Smooth muscle cell (in vitro differentiated cells): ENCODE measurements around the gene HOXD1. TPM values are rescaled to one million over a fixed set of nuclear protein-coding genes. Genes with fewer than 3 reads are reported as not detected.
A peak's percentile ranks its signal among the peaks of the same experiment; 100 is the strongest.

Source experiments
- DNase-seq: peaks from one replicate; lab custom pipeline; 2025; ENCODE audit not compliant: unreplicated experiment; lab: John Stamatoyannopoulos, UW
- H2AFZ ChIP-seq: fragments of 200-600 bp; sonication (generic); 2 replicates; pipeline ENCODE4 v1.6.0; 2016; ENCODE audit warnings: antibody characterized with exemption, low read depth, mild to moderate bottlenecking
- H3F3A ChIP-seq: fragments of 200-600 bp; sonication (generic); 2 replicates; pipeline ENCODE4 v1.6.0; 2017; ENCODE audit warnings: antibody characterized with exemption, low read depth
- H3K27ac ChIP-seq: fragments of 200-600 bp; sonication (generic); 2 replicates; pipeline ENCODE4 v1.5.1; 2016; ENCODE audit warnings: low read depth, mild to moderate bottlenecking
- H3K27me3 ChIP-seq: fragments of 200-600 bp; sonication (generic); 2 replicates; pipeline ENCODE4 v1.6.1; 2016; ENCODE audit warnings: low read depth, mild to moderate bottlenecking
- H3K36me3 ChIP-seq: fragments of 200-600 bp; sonication (generic); 2 replicates; pipeline ENCODE4 v1.5.1; 2016; ENCODE audit warnings: low read depth
- H3K4me1 ChIP-seq: fragments of 200-600 bp; sonication (generic); 2 replicates; pipeline ENCODE4 v1.5.1; 2016; ENCODE audit warnings: low read depth
- H3K4me2 ChIP-seq: fragments of 200-600 bp; sonication (generic); 2 replicates; pipeline ENCODE4 v1.6.0; 2016; ENCODE audit warnings: mild to moderate bottlenecking
- H3K4me3 ChIP-seq: fragments of 200-600 bp; sonication (generic); 2 replicates; pipeline ENCODE4 v1.5.1; 2016; ENCODE audit warnings: mild to moderate bottlenecking
- H3K79me2 ChIP-seq: fragments of 200-600 bp; sonication (generic); 2 replicates; pipeline ENCODE4 v1.6.0; 2016; ENCODE audit warnings: low read depth, mild to moderate bottlenecking
- H3K9ac ChIP-seq: fragments of 200-600 bp; sonication (generic); 2 replicates; pipeline ENCODE4 v1.6.0; 2016; ENCODE audit warnings: low read depth
- H3K9me3 ChIP-seq: fragments of 200-600 bp; sonication (generic); replicated peaks from 2 replicates; pipeline ENCODE4 v1.5.1; 2016; ENCODE audit warnings: low read depth
- H4K20me1 ChIP-seq: fragments of 200-600 bp; sonication (generic); 2 replicates; pipeline ENCODE4 v1.6.0; 2016; ENCODE audit warnings: low read depth
- WGBS: methylation state at CpG from one replicate; pipeline ENCODE4 v1.1.7; 2016; ENCODE audit warnings: low lambda C conversion rate; 5-methylcytosine and 5-hydroxymethylcytosine counted together
- polyA plus RNA-seq: library from polyadenylated mRNA; unstranded; fragments of >200 nt; fragmentation: Nextera tagmentation; extraction: Ambion mirVana; gene quantifications from 2 replicates; pipeline ENCODE4 v1.2.1, GENCODE V29; 2016
- total RNA-seq: library from RNA; depleted of rRNA; stranded (reverse); fragments of >200 nt; gene quantifications from 2 replicates; pipeline ENCODE4 v1.2.3, GENCODE V29; 2014
- TF ChIP-seq, protein P1 (sequence below): fragments of 200-600 bp; sonication (generic); IDR thresholded peaks from 2 replicates; pipeline ENCODE4 v1.5.1; 2017; ENCODE audit warnings: borderline replicate concordance, mild to moderate bottlenecking, antibody characterized with exemption; ENCODE audit not compliant: insufficient read depth, poor library complexity, severe bottlenecking

HOXD1 gene
- total and polyA plus RNA-seq, 2 experiments from 2014 or later = not detected

DNA sequence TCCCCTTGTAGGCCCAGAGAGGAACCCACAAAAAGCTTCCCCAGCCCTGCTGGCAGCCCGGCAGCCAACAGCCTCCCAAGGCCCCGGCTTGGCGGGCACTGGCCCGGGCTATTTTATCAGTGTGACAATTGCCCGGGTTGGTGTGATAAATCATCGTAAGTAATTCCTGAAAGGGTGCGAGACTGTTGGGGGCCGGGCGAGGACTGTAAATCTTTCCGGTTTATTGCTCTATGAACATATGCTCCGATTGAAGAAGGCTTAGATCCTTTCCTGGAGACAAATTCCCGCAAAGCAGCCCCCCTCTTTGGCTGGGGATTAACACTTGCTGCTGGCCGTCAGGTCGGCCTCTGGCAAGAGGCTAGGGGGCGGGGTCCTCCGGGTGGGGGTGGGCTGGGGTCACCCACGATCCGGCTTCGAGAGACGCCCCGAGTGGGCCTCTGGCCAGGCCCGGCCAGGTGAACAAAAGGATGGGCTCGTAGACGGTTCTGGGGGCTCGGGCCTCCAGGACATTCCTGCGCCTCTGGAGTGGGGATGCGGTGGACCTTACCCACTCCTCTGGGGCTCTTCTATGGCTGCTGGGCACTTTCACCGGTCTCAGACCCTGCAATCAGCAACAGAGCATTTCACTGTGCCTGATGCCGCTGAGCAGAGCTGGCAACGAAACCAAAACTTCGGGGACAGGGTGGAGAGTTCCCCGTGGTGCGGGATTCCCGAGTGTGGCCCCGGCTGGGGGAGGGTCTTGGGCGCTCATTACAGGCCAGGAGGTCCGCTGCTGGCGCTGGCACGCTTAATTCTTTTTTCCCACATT is 29.4 kb upstream of the HOXD1 start:
- Histone ChIP-seq H3K9me3 (no peaks in the 10 kb centered on the region), H3K4me1 (peaks cover 11% of the 10 kb centered on the region), H3F3A (no peaks in the 10 kb centered on the region), H3K79me2 (no peaks in the 10 kb centered on the region), H3K9ac (no peak overlapping the region), H3K27ac (no peak overlapping the region), H3K36me3 (no peaks in the 10 kb centered on the region), H3K4me2 (peak overlapping the region; percentile 83), H3K4me3 (no peak overlapping the region), H2AFZ (no peak overlapping the region), H3K27me3 (peaks cover 100% of the 10 kb centered on the region), H4K20me1 (peaks cover 4% of the 10 kb centered on the region)
- TF ChIP-seq, protein P1, sequence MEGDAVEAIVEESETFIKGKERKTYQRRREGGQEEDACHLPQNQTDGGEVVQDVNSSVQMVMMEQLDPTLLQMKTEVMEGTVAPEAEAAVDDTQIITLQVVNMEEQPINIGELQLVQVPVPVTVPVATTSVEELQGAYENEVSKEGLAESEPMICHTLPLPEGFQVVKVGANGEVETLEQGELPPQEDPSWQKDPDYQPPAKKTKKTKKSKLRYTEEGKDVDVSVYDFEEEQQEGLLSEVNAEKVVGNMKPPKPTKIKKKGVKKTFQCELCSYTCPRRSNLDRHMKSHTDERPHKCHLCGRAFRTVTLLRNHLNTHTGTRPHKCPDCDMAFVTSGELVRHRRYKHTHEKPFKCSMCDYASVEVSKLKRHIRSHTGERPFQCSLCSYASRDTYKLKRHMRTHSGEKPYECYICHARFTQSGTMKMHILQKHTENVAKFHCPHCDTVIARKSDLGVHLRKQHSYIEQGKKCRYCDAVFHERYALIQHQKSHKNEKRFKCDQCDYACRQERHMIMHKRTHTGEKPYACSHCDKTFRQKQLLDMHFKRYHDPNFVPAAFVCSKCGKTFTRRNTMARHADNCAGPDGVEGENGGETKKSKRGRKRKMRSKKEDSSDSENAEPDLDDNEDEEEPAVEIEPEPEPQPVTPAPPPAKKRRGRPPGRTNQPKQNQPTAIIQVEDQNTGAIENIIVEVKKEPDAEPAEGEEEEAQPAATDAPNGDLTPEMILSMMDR = no peak
- 8% methylated on average over 37 of the region's 39 CpGs for WGBS
- DNase-seq = no peak

DNA sequence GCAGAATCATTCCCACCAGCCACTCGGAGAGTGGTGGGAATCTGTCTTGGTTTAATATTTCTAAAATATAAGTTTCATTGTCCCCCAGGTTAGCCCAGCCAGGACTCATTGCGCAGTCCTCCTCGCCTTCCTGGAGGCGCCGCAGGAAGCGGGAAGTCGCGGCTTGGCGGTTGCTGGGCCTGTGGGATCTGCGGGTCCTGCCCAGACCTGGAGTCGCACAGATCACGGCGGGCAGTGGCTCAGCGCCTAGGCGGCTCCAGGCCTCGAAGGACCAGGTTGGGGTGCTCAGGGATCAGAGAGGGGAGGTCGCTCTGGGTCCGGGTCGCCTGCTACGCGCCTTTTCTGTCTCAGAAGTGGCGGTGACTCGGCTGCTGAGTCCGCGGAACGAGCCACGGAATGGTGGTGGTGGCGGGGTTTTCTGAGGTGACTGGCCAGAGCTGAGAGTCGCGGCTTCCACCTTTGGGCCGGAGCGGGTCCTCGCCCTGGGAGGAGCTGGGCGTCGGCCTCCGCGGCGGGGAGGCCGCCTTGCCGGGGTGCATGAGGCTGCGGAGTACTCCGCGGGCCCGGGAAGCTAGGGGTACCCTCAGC is 28.7 kb upstream of the HOXD1 start:
- no peak overlapping the region for H3K4me3 ChIP-seq
- H3K9ac ChIP-seq = no peak overlapping the region
- H3K9me3 ChIP-seq = no peaks in the 10 kb centered on the region
- no peak overlapping the region for H3K27ac ChIP-seq
- peak overlapping the region; percentile 83 for H3K4me2 ChIP-seq
- peaks cover 4% of the 10 kb centered on the region for H4K20me1 ChIP-seq
- H3K4me1 ChIP-seq = peaks cover 11% of the 10 kb centered on the region
- H2AFZ ChIP-seq = no peak overlapping the region
- no peaks in the 10 kb centered on the region for H3K36me3 ChIP-seq
- DNase-seq = no peak
- no peaks in the 10 kb centered on the region for H3K79me2 ChIP-seq
- no peaks in the 10 kb centered on the region for H3F3A ChIP-seq
- TF ChIP-seq, protein P1 = no peak
- peaks cover 100% of the 10 kb centered on the region for H3K27me3 ChIP-seq
- 2% methylated on average over 43 of the region's 44 CpGs for WGBS

DNA sequence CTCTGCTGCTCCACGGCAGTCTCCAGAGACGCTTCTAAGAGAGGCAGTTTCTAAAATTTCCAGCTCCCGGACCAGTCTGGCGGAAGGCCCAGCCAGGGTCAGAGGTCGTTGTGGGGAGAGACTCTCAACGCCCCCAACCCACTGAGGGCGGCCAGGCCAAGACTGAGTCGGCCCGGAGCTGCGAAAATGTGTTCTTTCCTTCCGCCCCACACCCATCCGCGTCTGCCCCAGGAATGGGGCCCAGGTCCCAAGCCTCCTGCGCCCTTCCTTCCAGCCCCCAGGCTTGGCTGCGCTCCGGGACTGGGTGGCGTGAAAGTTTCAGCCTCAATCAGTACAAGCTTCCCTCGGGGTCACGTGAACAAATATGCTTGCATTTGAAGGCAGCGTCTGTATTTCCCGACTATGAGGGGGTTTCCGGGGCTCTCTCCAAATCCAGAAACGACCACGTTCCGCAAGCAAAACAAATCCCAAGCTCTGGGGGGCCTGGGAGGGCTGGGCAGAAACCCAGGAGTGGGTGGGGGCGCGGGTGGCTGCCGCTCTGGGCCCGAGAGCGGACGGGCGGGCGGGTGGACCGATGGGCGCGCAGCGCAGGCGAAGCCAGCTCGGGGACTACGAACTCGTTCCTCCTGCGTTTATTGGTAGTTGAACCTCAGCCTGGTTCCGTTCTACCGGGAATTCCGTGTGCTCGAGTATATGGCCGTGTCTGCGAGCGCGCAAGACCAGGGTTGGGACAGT is 28.1 kb upstream of the HOXD1 start:
- H3K79me2 ChIP-seq = no peaks in the 10 kb centered on the region
- no peak overlapping the region for H3K27ac ChIP-seq
- H3K9ac ChIP-seq = no peak overlapping the region

More for the DNA sequence above, 28.1 kb upstream of the HOXD1 start:
- no peaks in the 10 kb centered on the region for H3F3A ChIP-seq
- H3K27me3 ChIP-seq = peaks cover 100% of the 10 kb centered on the region
- H2AFZ ChIP-seq = no peak overlapping the region
- H3K4me2 ChIP-seq = peak overlapping the region; percentile 83
- peaks cover 4% of the 10 kb centered on the region for H4K20me1 ChIP-seq
- H3K4me1 ChIP-seq = peaks cover 11% of the 10 kb centered on the region
- H3K36me3 ChIP-seq = no peaks in the 10 kb centered on the region
- 3% methylated on average over 40 of the region's 50 CpGs for WGBS
- no peaks in the 10 kb centered on the region for H3K9me3 ChIP-seq
- DNase-seq = no peak
- TF ChIP-seq, protein P1 = no peak
- H3K4me3 ChIP-seq = peak overlapping the region; percentile 30
